MM.1S (cell line): ENCODE data around the gene SLC6A13.
"Not testable (repeated sequence)": the region's sequence is repeated elsewhere in the genome, so short reads cannot be mapped to it uniquely, and the experiment has no call there.

Experiments used
- EZH2phosphoT487 ChIP-seq: fragments of 300-600 bp; sonication (generic); IDR thresholded peaks from 2 replicates; pipeline ENCODE4 v1.6.1; 2018; ENCODE audit warnings: antibody characterized with exemption, low read length
- TF ChIP-seq, protein P1 (sequence below): fragments of 300-600 bp; sonication (generic); IDR thresholded peaks from 2 replicates; pipeline ENCODE4 v1.5.1; 2016; ENCODE audit warnings: antibody characterized with exemption, low read length, mixed read lengths

DNA sequence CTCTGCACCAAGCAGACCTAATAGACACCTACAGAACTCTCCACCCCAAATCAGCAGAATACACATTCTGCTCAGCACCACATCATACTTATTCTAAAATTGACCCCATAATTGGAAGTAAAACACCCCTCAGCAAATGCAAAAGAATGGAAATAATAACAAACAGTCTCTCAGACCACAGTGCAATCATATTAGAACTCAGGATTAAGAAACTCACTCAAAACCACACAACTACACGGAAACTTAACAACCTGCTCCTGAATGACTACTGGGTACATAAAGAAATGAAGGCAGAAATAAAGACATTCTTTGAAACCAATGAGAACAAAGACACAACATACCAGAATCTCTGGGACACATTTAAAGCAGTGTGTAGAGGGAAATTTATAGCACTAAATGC is 37.5 kb upstream of the SLC6A13 start:
- TF ChIP-seq, protein P1, sequence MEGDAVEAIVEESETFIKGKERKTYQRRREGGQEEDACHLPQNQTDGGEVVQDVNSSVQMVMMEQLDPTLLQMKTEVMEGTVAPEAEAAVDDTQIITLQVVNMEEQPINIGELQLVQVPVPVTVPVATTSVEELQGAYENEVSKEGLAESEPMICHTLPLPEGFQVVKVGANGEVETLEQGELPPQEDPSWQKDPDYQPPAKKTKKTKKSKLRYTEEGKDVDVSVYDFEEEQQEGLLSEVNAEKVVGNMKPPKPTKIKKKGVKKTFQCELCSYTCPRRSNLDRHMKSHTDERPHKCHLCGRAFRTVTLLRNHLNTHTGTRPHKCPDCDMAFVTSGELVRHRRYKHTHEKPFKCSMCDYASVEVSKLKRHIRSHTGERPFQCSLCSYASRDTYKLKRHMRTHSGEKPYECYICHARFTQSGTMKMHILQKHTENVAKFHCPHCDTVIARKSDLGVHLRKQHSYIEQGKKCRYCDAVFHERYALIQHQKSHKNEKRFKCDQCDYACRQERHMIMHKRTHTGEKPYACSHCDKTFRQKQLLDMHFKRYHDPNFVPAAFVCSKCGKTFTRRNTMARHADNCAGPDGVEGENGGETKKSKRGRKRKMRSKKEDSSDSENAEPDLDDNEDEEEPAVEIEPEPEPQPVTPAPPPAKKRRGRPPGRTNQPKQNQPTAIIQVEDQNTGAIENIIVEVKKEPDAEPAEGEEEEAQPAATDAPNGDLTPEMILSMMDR: not testable (repeated sequence)
- not testable (repeated sequence) for TF ChIP-seq EZH2phosphoT487
